Measurements from ENCODE around the gene OPHN1.

GRCh38 chrX:68307769-68308168 lies 125.5 kb downstream of the OPHN1 start:
- TF ChIP-seq CTCF (conservative IDR thresholded peaks at IDR 0.05) (no peak), ZFX (IDR thresholded peaks at IDR 0.05) (no peak)

All from C4-2B (cell line).